ENCODE data around the gene LCP1.

The LCP1 gene

GRCh38 chr13:46152627-46153328 is 29.2 kb downstream of the LCP1 start:
- no peak for TF ChIP-seq CTCF (IDR thresholded peaks at IDR 0.05; ENCODE audit: low read depth, low read length, missing control alignments)
- in situ Hi-C loops (cut with HindIII; ENCODE audit: low sequenced_read_pairs) = no loop called here
- H3K4me3 ChIP-seq (ENCODE audit: low read depth, low read length) = no peak overlapping the region
- DNase-seq (ENCODE audit: low read depth) = no peak

GRCh38 chr13:46150134-46150693 is 31.8 kb downstream of the LCP1 start:
- no peak for TF ChIP-seq CTCF (IDR thresholded peaks at IDR 0.05; ENCODE audit: low read depth, low read length, missing control alignments)
- in situ Hi-C loops (cut with HindIII; ENCODE audit: low sequenced_read_pairs) = no loop called here
- DNase-seq (ENCODE audit: low read depth) = no peak
- no peak overlapping the region for H3K4me3 ChIP-seq (ENCODE audit: low read depth, low read length)

- in situ Hi-C loops (cut with HindIII; ENCODE audit: low sequenced_read_pairs) = no loop called here
- no peak overlapping the region for H3K4me3 ChIP-seq (ENCODE audit: low read depth, low read length)
- TF ChIP-seq CTCF (IDR thresholded peaks at IDR 0.05; ENCODE audit: low read depth, low read length, missing control alignments) = no peak
- DNase-seq (ENCODE audit: low read depth) = peak; percentile 96
Measured at GRCh38 chr13:46149272-46150133, 32.5 kb downstream of the LCP1 start.

GRCh38 chr13:46146898-46147297 is 35.1 kb downstream of the LCP1 start:
- no peak overlapping the region for H3K4me3 ChIP-seq (ENCODE audit: low read depth, low read length)
- in situ Hi-C loops (cut with HindIII; ENCODE audit: low sequenced_read_pairs) = no loop called here
- TF ChIP-seq CTCF (IDR thresholded peaks at IDR 0.05; ENCODE audit: low read depth, low read length, missing control alignments) = peak; percentile 38
- DNase-seq (ENCODE audit: low read depth) = no peak

GRCh38 chr13:46145950-46146349 is 36.0 kb downstream of the LCP1 start:
- TF ChIP-seq CTCF (IDR thresholded peaks at IDR 0.05; ENCODE audit: low read depth, low read length, missing control alignments) = no peak
- DNase-seq (ENCODE audit: low read depth) = no peak
- H3K4me3 ChIP-seq (ENCODE audit: low read depth, low read length) = no peak overlapping the region
- in situ Hi-C loops (cut with HindIII; ENCODE audit: low sequenced_read_pairs) = no loop called here

GRCh38 chr13:46145135-46145534 is 36.8 kb downstream of the LCP1 start:
- no peak overlapping the region for H3K4me3 ChIP-seq (ENCODE audit: low read depth, low read length)
- in situ Hi-C loops (cut with HindIII; ENCODE audit: low sequenced_read_pairs) = no loop called here
- TF ChIP-seq CTCF (IDR thresholded peaks at IDR 0.05; ENCODE audit: low read depth, low read length, missing control alignments) = no peak
- DNase-seq (ENCODE audit: low read depth) = no peak

Measured in astrocyte of the cerebellum (primary cell).